GM12873 (cell line): ENCODE data around the gene MTA1.

Experiments
- TF ChIP-seq, protein P1 (sequence below): IDR thresholded peaks from 2 replicates; pipeline ENCODE4 v1.5.1; 2012; ENCODE audit warnings: low read depth, mild to moderate bottlenecking, moderate library complexity, low read length, control low read depth; ENCODE audit not compliant: insufficient read depth; ENCODE audit errors: missing control alignments

The MTA1 gene

DNA sequence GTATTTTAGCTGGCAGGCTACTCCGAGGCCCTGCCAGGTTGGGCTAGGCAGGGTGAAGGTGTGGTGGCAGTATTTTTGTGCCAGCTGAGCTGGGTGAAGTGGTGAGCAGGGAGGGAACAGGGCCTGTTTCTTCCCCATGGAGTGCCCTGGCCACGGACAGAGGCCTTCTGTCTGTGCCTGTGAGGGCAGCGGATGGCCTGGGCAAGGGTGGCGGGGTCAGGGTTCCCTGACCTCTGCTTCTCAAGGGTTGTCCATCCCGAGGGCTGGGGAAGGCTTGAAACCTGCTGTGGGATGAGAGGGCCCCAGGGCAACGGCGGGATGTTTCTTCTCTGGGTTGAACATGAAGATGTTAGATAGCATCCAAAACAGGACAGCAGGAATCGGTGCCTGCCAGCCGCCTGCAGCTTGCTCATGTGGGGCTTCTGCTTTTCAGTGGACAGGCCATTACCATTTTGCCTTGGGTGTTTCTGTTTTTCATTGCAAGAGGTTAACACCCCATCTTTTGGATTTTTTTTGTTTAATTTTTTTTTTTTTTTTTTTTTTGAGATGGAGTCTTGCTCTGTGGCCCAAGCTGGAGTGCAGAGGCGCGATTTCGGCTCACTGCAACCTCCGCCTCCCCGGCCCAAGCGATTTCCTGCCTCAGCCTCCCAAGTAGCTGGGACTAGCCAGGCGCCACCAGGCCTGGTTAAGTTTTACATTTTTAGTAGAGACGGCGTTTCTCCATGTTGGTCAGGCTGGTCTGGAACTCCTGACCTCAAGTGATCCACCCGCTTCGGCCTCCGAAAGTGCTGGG, 3.3 kb downstream of the MTA1 start:
- TF ChIP-seq, protein P1, sequence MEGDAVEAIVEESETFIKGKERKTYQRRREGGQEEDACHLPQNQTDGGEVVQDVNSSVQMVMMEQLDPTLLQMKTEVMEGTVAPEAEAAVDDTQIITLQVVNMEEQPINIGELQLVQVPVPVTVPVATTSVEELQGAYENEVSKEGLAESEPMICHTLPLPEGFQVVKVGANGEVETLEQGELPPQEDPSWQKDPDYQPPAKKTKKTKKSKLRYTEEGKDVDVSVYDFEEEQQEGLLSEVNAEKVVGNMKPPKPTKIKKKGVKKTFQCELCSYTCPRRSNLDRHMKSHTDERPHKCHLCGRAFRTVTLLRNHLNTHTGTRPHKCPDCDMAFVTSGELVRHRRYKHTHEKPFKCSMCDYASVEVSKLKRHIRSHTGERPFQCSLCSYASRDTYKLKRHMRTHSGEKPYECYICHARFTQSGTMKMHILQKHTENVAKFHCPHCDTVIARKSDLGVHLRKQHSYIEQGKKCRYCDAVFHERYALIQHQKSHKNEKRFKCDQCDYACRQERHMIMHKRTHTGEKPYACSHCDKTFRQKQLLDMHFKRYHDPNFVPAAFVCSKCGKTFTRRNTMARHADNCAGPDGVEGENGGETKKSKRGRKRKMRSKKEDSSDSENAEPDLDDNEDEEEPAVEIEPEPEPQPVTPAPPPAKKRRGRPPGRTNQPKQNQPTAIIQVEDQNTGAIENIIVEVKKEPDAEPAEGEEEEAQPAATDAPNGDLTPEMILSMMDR: no peak

DNA sequence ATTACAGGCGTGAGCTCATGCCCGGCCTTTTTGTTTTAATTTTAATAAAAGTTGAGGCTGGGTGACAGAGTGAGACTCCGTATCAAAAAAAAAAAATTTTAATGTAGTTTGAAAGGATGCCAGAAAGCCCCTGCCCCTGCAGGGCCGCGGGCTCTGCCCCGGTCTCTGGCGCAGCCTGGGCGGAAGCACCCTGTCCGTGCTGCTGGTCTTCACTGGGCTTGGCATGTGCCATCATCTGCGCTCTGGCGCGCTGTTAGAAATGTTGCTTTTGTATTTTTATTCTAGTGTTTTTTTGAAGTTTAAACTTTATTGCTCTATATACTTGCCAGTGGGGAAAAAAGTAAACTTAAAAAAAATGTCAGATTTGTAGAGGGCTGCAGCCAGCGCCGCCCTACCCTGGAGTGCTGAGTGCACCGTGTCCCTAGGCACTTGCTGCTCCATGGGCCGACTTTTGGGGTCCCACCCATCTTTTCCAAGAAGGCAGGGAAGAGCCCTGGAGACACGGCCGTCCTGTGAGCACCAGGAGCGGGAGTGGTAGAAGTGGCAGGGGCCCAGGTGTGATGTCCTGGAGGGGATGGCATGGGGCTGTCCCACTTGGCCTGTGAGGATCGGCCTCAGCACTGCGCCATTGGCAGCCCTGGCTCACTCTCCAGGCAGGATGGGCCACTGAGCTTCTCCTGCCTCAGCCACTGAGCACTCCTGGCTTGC, 4.0 kb downstream of the MTA1 start:
- TF ChIP-seq, protein P1: no peak

DNA sequence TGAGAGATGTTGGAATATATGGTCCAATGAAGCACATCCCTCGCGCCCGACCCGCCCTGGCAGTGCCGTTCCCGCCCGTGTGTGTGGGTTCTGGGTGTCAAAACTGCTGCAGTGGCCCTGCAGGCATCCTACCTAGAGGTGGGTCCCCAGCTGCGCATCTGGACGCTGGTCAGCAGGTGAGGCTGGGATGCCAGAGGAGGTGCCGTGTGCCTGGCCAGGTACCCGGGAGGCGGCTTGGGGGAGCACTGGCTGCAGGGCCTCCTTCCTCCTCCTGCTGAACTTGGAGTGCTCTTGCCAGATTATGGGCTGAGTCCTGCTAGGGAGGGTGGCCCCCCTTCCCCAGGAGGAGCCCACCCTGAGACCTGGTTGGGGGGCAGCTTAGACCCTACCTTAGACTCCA, 5.2 kb downstream of the MTA1 start:
- TF ChIP-seq, protein P1: no peak

DNA sequence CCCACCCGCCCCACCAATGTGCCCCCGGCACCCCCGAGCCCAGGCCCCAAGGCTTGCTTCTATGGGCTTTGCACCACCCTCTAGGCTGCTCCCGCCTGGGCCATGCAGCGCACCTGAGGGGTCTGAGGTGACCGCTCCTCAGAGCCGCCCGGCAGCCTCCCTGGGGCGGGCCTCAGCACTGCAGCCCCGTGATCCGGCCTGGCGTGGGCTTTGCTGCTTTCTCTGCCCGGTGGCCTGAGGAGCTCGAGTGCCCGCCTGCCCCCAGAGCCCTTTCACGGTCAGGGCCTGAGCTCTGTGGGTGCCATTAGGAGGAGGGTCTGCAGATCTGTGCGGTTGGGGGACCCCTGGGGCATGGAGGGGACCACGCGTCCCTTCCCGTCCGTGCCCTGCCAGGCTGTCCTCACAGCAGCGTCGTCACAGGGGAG, 6.2 kb downstream of the MTA1 start:
- TF ChIP-seq, protein P1: no peak

DNA sequence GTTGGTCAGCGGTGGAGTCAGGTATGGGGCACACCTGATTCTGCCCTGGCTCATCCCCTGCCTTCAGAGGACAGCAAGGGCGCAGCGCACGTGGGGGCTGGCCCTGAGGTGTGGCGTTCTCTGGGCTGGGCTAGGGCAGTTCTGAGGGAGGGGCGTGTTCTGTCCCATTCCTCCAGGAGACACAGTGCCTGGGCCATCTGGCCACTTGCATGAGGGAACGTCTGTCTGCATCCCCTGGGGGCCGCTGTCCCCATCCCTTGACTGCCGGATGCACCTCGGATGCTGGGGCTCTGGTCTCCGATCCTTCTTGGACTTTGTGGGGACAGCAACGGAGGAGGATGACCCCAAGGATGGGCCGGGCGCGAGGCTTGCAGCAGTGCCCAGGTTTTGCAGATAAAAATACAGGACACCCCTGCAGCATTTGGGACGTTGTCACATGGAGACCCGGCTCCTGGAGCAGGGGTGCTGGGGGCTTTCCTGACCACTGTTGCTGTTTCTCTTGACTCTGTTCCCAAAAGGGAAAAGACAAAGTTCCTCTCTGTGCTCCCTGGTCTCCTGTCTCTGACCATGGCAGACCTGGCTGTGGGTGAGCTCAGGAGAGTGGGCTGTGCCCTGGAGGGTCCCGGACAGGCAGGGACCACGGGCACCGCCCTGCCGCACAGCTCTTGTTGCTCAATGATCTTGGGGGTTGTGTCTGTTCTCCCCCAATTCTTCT, 6.9 kb downstream of the MTA1 start:
- TF ChIP-seq, protein P1: no peak

DNA sequence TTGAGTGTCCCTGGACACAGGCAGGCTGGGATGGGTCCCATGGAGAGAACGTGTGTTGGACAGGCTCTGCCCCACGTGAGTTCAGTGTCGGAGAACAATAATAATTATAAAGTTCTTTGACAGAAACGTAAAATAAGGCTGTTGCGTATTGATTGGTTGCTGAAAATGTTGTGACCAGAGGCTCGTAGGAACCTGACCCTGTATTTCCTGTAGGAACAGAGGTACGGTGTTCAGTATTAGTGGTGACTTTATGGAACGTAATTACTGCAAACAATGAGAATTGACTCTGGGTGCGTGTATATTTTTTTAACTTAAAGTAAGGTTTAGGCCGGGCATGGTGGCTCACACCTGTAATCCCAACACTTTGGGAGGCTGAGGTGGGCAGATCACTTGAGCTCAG, 7.8 kb downstream of the MTA1 start:
- TF ChIP-seq, protein P1: no peak

DNA sequence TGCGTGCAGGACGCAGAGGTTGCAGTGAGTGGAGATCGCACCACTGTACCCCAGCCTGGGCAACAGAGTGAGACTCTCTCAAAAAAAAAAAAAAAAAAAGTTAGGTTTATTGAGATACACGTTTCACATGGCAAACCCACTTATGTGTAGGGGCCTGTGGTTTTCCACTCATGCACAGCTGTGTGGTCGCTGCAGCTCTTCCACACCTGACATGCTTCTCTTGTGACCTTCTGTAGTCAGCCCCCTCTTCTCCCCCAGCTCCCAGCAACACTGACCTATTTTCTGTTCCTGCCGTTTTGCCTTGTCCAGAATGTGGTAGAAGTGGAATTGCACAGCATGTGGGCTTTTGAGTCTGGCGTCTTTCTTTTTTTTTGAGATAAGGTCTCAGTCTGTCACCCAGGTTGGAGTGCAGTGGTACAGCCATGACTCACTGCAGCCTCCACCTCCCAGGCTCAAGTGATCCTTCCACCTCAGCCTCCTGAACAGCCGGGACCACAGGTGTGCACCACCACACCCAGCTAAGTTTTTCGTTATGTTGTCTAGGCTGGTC, 8.4 kb downstream of the MTA1 start:
- TF ChIP-seq, protein P1: no peak
